ENCODE results near the gene FAM186B. TPM values are rescaled to one million over a fixed set of nuclear protein-coding genes. Genes with fewer than 3 reads are reported as not detected.

FAM186B gene
- total RNA-seq, 1 experiment from 2014 or later = 0.39 TPM

GRCh38 chr12:49609875-49610154, 4.4 kb upstream of the FAM186B start:
- Mint-ChIP-seq H3K4me3 (no peak overlapping the region), H3K9me3 (peaks cover 3% of the 10 kb centered on the region; the same call in 1 of the 2 replicates), H3K4me1 (0 out of 2 replicates have a peak, but pooled peaks cover 2% of the 10 kb centered on the region), H3K27ac (no peak overlapping the region), H3K27me3 (ENCODE audit: low read depth) (peaks cover 17% of the 10 kb centered on the region), H3K36me3 (no peaks in the 10 kb centered on the region)
- CTCF ChIA-PET = interaction anchor here (0.7 to 1.9 kb wide), 4 partner anchors 13 to 54 kb away, joined by 3 to 11 read pairs (median 6); partner anchors contain the start of gene PRPF40B
- ATAC-seq (no peak; the same call in 1 of the 2 replicates), DNase-seq (ENCODE audit: low spot score) (no peak)
- POLR2A ChIA-PET = no interaction called here
- TF ChIP-seq E2F4 (CRISPR knock-in tag; IDR thresholded peaks at IDR 0.05; ENCODE audit: borderline replicate concordance, low read depth) (no peak), TEAD4 (CRISPR knock-in tag; IDR thresholded peaks at IDR 0.05) (no peak), CREB1 (CRISPR knock-in tag; IDR thresholded peaks at IDR 0.05) (no peak), ZNF512 (CRISPR knock-in tag; IDR thresholded peaks at IDR 0.05; ENCODE audit: borderline replicate concordance) (no peak), MAX (CRISPR knock-in tag; IDR thresholded peaks at IDR 0.05) (no peak), ZNF219 (CRISPR knock-in tag; IDR thresholded peaks at IDR 0.05; ENCODE audit: borderline replicate concordance) (no peak), FOXP1 (CRISPR knock-in tag; IDR thresholded peaks at IDR 0.05; ENCODE audit: borderline replicate concordance) (no peak), OVOL2 (CRISPR knock-in tag; IDR thresholded peaks at IDR 0.05; ENCODE audit: borderline replicate concordance) (no peak), ZNF416 (CRISPR knock-in tag; IDR thresholded peaks at IDR 0.05) (no peak), HMGXB4 (CRISPR knock-in tag; IDR thresholded peaks at IDR 0.05) (no peak), STAT6 (CRISPR knock-in tag; conservative IDR thresholded peaks at IDR 0.05; ENCODE audit: low read depth) (no peak), ZBTB21 (CRISPR knock-in tag; IDR thresholded peaks at IDR 0.05; ENCODE audit: borderline replicate concordance) (no peak)

- POLR2A ChIA-PET = no interaction called here
- no peak overlapping the region for H3K27ac Mint-ChIP-seq
- ATAC-seq = peak; percentile 47
Measured at GRCh38 chr12:49609059-49609874, 3.8 kb upstream of the FAM186B start.

More at GRCh38 chr12:49609059-49609874, 3.8 kb upstream of the FAM186B start:
- Mint-ChIP-seq H3K9me3 (peaks cover 2% of the 10 kb centered on the region; the same call in 1 of the 2 replicates), H3K4me3 (no peak overlapping the region), H3K36me3 (no peaks in the 10 kb centered on the region), H3K27me3 (ENCODE audit: low read depth) (peaks cover 15% of the 10 kb centered on the region), H3K4me1 (0 out of 2 replicates have a peak, but pooled peaks cover 2% of the 10 kb centered on the region)
- no peak for DNase-seq (ENCODE audit: low spot score)
- CTCF ChIA-PET = interaction anchor here (0.7 to 2.3 kb wide), 6 partner anchors 14 to 54 kb away, joined by 3 to 11 read pairs (median 4); partner anchors contain the start of gene PRPF40B
- no peak for TF ChIP-seq FOXP4 (CRISPR knock-in tag; IDR thresholded peaks at IDR 0.05)
- no peak for TF ChIP-seq TP53 (CRISPR knock-in tag; IDR thresholded peaks at IDR 0.05)
- no peak for TF ChIP-seq JUN (CRISPR knock-in tag; IDR thresholded peaks at IDR 0.05)

Data from WTC11 (cell line).